Activated T-cell treated with anti-CD3 and anti-CD28 coated beads, Interleukin-2, amount 50 U/mL, for 1 hour (primary cell): Measurements from ENCODE around the gene AMBP.
A peak's percentile ranks its signal among the peaks of the same experiment; 100 is the strongest.
"Not testable (repeated sequence)": the region's sequence is repeated elsewhere in the genome, so short reads cannot be mapped to it uniquely, and the experiment has no call there.

Source experiments
- DNase-seq: peaks from one replicate; pipeline ENCODE4 v3.0.0-alpha.2; 2020

AMBP gene

GRCh38 chr9:114091711-114092110 lies 13.6 kb upstream of the AMBP start:
- DNase-seq = no peak

GRCh38 chr9:114090798-114091197 lies 12.7 kb upstream of the AMBP start:
- no peak for DNase-seq

GRCh38 chr9:114089206-114089840 lies 11.2 kb upstream of the AMBP start:
- DNase-seq = no peak

- DNase-seq = no peak
These were observed 10.6 kb upstream of the AMBP start for GRCh38 chr9:114088571-114089170.

GRCh38 chr9:114087721-114088120 lies 9.6 kb upstream of the AMBP start:
- no peak for DNase-seq

- DNase-seq = no peak
These were observed 8.5 kb upstream of the AMBP start for GRCh38 chr9:114086607-114087006.

- no peak for DNase-seq
These were observed 7.9 kb upstream of the AMBP start for GRCh38 chr9:114086009-114086408.

GRCh38 chr9:114085387-114085789 lies 7.3 kb upstream of the AMBP start:
- DNase-seq = no peak

GRCh38 chr9:114084282-114085073 lies 6.4 kb upstream of the AMBP start:
- DNase-seq = no peak

GRCh38 chr9:114083666-114084065 lies 5.6 kb upstream of the AMBP start:
- no peak for DNase-seq

- DNase-seq = not testable (repeated sequence)
These were observed 4.8 kb upstream of the AMBP start for GRCh38 chr9:114082763-114083412.

- DNase-seq = peak; percentile 69
These were observed 4.1 kb upstream of the AMBP start for GRCh38 chr9:114082017-114082762.

GRCh38 chr9:114081441-114082016 lies 3.4 kb upstream of the AMBP start:
- DNase-seq = no peak

GRCh38 chr9:114080773-114081440 lies 2.8 kb upstream of the AMBP start:
- DNase-seq = no peak

GRCh38 chr9:114080195-114080772 lies 2.2 kb upstream of the AMBP start:
- no peak for DNase-seq

GRCh38 chr9:114078781-114079156 lies 669 bp upstream of the AMBP start:
- DNase-seq = no peak

- DNase-seq = no peak
These were observed 800 bp downstream of the AMBP start for GRCh38 chr9:114077162-114077837.

GRCh38 chr9:114076237-114077161 lies 1.6 kb downstream of the AMBP start:
- no peak for DNase-seq

GRCh38 chr9:114075602-114076001 lies 2.5 kb downstream of the AMBP start:
- DNase-seq = no peak
